ENCODE data around the gene BPNT1. TPM values are rescaled to one million over a fixed set of nuclear protein-coding genes. Genes with fewer than 3 reads are reported as not detected.

The BPNT1 gene
- total RNA-seq, 1 experiment from 2014 or later = 41.5 TPM

- POLR2A ChIA-PET (ENCODE audit: unreplicated experiment) = interaction anchor here (0.6 kb wide), 1 partner anchor 39 kb away, joined by 3 read pairs; no protein-coding TSS in a partner anchor
- no peak for DNase-seq
- TF ChIP-seq CTCF (conservative IDR thresholded peaks at IDR 0.05) (no peak), EZH2 (IDR thresholded peaks at IDR 0.05; ENCODE audit: low read depth) (no peak)
- Histone ChIP-seq H2AFZ (no peak overlapping the region), H3F3A (ENCODE audit: insufficient read depth, low read depth) (no peaks in the 10 kb centered on the region), H3K4me2 (no peak overlapping the region), H4K20me1 (ENCODE audit: insufficient read depth) (no peaks in the 10 kb centered on the region), H3K27ac (no peak overlapping the region), H3K36me3 (ENCODE audit: low read depth) (peaks cover 6% of the 10 kb centered on the region; the same call in 1 of the 2 replicates), H3K9me2 (ENCODE audit: insufficient read depth) (no peaks in the 10 kb centered on the region), H3K27me3 (ENCODE audit: insufficient read depth, low read depth) (no peaks in the 10 kb centered on the region), H3K4me1 (replicated peaks; ENCODE audit: insufficient read depth) (no peaks in the 10 kb centered on the region), H3K4me3 (no peak overlapping the region), H3K79me2 (ENCODE audit: low read depth) (no peaks in the 10 kb centered on the region), H3K9me3 (ENCODE audit: insufficient read depth, low read depth) (no peaks in the 10 kb centered on the region)
- intact Hi-C loops (cut with micrococcal nuclease; ENCODE audit: unreplicated experiment) = no loop called here
- CTCF ChIA-PET = interaction anchor here (0.7 kb wide), 1 partner anchor 483 kb away, joined by 5 read pairs; no protein-coding TSS in a partner anchor
- no TSS peak for BruUV-seq (replicated peaks)
These were observed 28.7 kb downstream of the BPNT1 start for GRCh38 chr1:220060876-220061275.

GRCh38 chr1:220056374-220056773 is 33.2 kb downstream of the BPNT1 start:
- Histone ChIP-seq H3K9me2 (ENCODE audit: insufficient read depth) (no peaks in the 10 kb centered on the region), H3F3A (ENCODE audit: insufficient read depth, low read depth) (no peaks in the 10 kb centered on the region; the same call in 1 of the 2 replicates), H3K4me2 (no peak overlapping the region), H3K4me3 (no peak overlapping the region), H3K9me3 (ENCODE audit: insufficient read depth, low read depth) (no peaks in the 10 kb centered on the region), H4K20me1 (ENCODE audit: insufficient read depth) (no peaks in the 10 kb centered on the region), H3K4me1 (replicated peaks; ENCODE audit: insufficient read depth) (no peaks in the 10 kb centered on the region), H3K27me3 (ENCODE audit: insufficient read depth, low read depth) (no peaks in the 10 kb centered on the region), H2AFZ (no peak overlapping the region), H3K79me2 (ENCODE audit: low read depth) (no peaks in the 10 kb centered on the region), H3K36me3 (ENCODE audit: low read depth) (no peaks in the 10 kb centered on the region), H3K27ac (no peak overlapping the region)
- no peak for DNase-seq
- BruUV-seq (replicated peaks) = no TSS peak
- ChIA-PET CTCF (no interaction called here), POLR2A (ENCODE audit: unreplicated experiment) (no interaction called here)
- intact Hi-C loops (cut with micrococcal nuclease; ENCODE audit: unreplicated experiment) = no loop called here
- TF ChIP-seq EZH2 (IDR thresholded peaks at IDR 0.05; ENCODE audit: low read depth) (no peak), CTCF (conservative IDR thresholded peaks at IDR 0.05) (no peak)

GRCh38 chr1:220046052-220046930 is 43.3 kb downstream of the BPNT1 start, which contains the start of gene EPRS1:
EPRS1 (minus strand) TSS chr1:220046505; CDS start chr1:220046388, 117 bp downstream.
- Histone ChIP-seq H3K9me2 (ENCODE audit: insufficient read depth) (no peaks in the 10 kb centered on the region), H3K79me2 (ENCODE audit: low read depth) (peaks cover 48% of the 10 kb centered on the region), H3K27ac (peak within 1 kb of the TSS; percentile 87), H3K9me3 (ENCODE audit: insufficient read depth, low read depth) (no peaks in the 10 kb centered on the region), H3F3A (ENCODE audit: insufficient read depth, low read depth) (peaks cover 11% of the 10 kb centered on the region), H3K4me3 (peak within 1 kb of the TSS; percentile 95), H3K4me2 (peak within 1 kb of the TSS; percentile 83), H2AFZ (peak within 1 kb of the TSS; percentile 99), H3K36me3 (ENCODE audit: low read depth) (0 out of 2 replicates have a peak, but pooled peaks cover 3% of the 10 kb centered on the region), H3K27me3 (ENCODE audit: insufficient read depth, low read depth) (no peaks in the 10 kb centered on the region), H4K20me1 (ENCODE audit: insufficient read depth) (peaks cover 27% of the 10 kb centered on the region), H3K4me1 (replicated peaks; ENCODE audit: insufficient read depth) (peaks cover 25% of the 10 kb centered on the region)
- ChIA-PET POLR2A (ENCODE audit: unreplicated experiment) (interaction anchor here (0.6 kb wide), 1 partner anchor 48 kb away, joined by 3 read pairs; no protein-coding TSS in a partner anchor), CTCF (interaction anchor here (0.7 kb wide), 1 partner anchor 19 kb away, joined by 3 read pairs; no protein-coding TSS in a partner anchor)
- intact Hi-C loops (cut with micrococcal nuclease; ENCODE audit: unreplicated experiment) = loop anchor here (1.0 to 10.0 kb wide), 3 partner anchors 43 to 749 kb away; partner anchors contain the start of genes BPNT1 and IARS2
- TSS peak; percentile 62 for BruUV-seq (replicated peaks)
- TF ChIP-seq EZH2 (IDR thresholded peaks at IDR 0.05; ENCODE audit: low read depth) = no peak
- peak; percentile 64 for TF ChIP-seq CTCF (conservative IDR thresholded peaks at IDR 0.05)
- DNase-seq = peak; percentile 94 to 97
